Panc1 (cell line): ENCODE measurements around the gene SLC9B1. TPM values are rescaled to one million over a fixed set of nuclear protein-coding genes. Genes with fewer than 3 reads are reported as not detected.

Experiments
- ATAC-seq: fragments of 200-7000 bp; cut with Tn5 transposase; 2 replicates; pipeline ENCODE4 v1.9.1; 2020; ENCODE audit warnings: mild to moderate bottlenecking, moderate library complexity
- BruUV-seq: library from RNA; stranded (reverse); fragments of 400-500 nt; replicated peaks from 2 replicates; lab custom pipeline; 2021; lab: Mats Ljungman, UMichigan
- CTCF ChIA-PET: fragments of 300-600 bp; sonication (Branson Sonifier 250); formaldehyde crosslinking; loops from one replicate; lab custom pipeline; 2022; ENCODE audit warnings: antibody characterized with exemption; lab: Charles Lee
- POLR2A ChIA-PET: fragments of 300-600 bp; sonication (Branson Sonifier 250); formaldehyde crosslinking; loops from one replicate; lab custom pipeline; 2022; ENCODE audit warnings: antibody characterized with exemption; lab: Charles Lee
- DNase-seq: peaks from one replicate; pipeline ENCODE4 v3.0.0-alpha.2; 2010; ENCODE audit warnings: low read depth, low spot score
- H3K27ac ChIP-seq: 2 replicates; pipeline ENCODE4 v1.5.1; 2011; ENCODE audit warnings: mild to moderate bottlenecking, low read length, inconsistent platforms
- H3K27me3 ChIP-seq: fragments of 200-500 bp; sonication (Bioruptor generic); 2 replicates; pipeline ENCODE4 v1.6.0; 2014; ENCODE audit warnings: low read length, inconsistent platforms; ENCODE audit not compliant: control insufficient read depth, insufficient read depth
- H3K36me3 ChIP-seq: fragments of 200-500 bp; sonication (Bioruptor generic); 2 replicates; pipeline ENCODE4 v1.5.1; 2014; ENCODE audit warnings: inconsistent platforms, mild to moderate bottlenecking, low read length, moderate library complexity; ENCODE audit not compliant: control insufficient read depth, insufficient read depth
- H3K4me1 ChIP-seq: 2 replicates; pipeline ENCODE4 v1.5.1; 2011; ENCODE audit warnings: inconsistent platforms, mild to moderate bottlenecking, low read length, moderate library complexity; ENCODE audit not compliant: control insufficient read depth, insufficient read depth
- H3K4me3 ChIP-seq, 2 experiments: 2 replicates each; pipeline ENCODE4 v1.5.1; 2011 to 2012; ENCODE audit warnings: low read depth in 2 of 2, low read length in 2 of 2, mild to moderate bottlenecking in 2 of 2, inconsistent platforms in 1 of 2, moderate library complexity in 1 of 2
- H3K9me3 ChIP-seq: fragments of 200-500 bp; sonication (Bioruptor generic); 2 replicates; pipeline ENCODE4 v1.5.1; 2014; ENCODE audit warnings: low read depth, mild to moderate bottlenecking, inconsistent platforms, low read length, moderate library complexity; ENCODE audit not compliant: control insufficient read depth, insufficient read depth
- CTCF ChIP-seq: fragments of 450-650 bp; IDR thresholded peaks from 2 replicates; pipeline ENCODE4 v1.5.1; 2017; ENCODE audit warnings: mild to moderate bottlenecking
- POLR2AphosphoS5 ChIP-seq: IDR thresholded peaks from 2 replicates; pipeline ENCODE4 v1.6.1; 2012; ENCODE audit warnings: mild to moderate bottlenecking, low read depth, low read length, moderate library complexity
- REST ChIP-seq, 2 experiments: IDR thresholded peaks; 2 replicates each; pipeline ENCODE4 v1.6.1; 2011 to 2012; ENCODE audit warnings: low read depth in 2 of 2, control low read depth in 1 of 2, low read length in 1 of 2, mild to moderate bottlenecking in 1 of 2, moderate library complexity in 1 of 2; ENCODE audit not compliant: insufficient read depth in 1 of 2
- SIN3A ChIP-seq: IDR thresholded peaks from 2 replicates; pipeline ENCODE4 v1.6.1; 2012; ENCODE audit warnings: low read depth, mild to moderate bottlenecking, low read length, moderate library complexity, borderline replicate concordance; ENCODE audit not compliant: insufficient read depth
- TCF7L2 ChIP-seq: IDR thresholded peaks from 2 replicates; pipeline ENCODE4 v1.6.1; 2011; ENCODE audit warnings: mild to moderate bottlenecking, low read depth, low read length, inconsistent platforms
- in situ Hi-C: cut with HindIII; loops from 2 replicates; pipeline ENCODE4 v1.10.0; 2016; ENCODE audit warnings: low sequenced_read_pairs, low pct_unique_long_range_greater_than_20kb
- intact Hi-C: fragments of 100-400 bp; cut with micrococcal nuclease; formaldehyde crosslinking; loops from one replicate; pipeline ENCODE4 v1.10.0; 2022; ENCODE audit not compliant: unreplicated experiment
- total RNA-seq: library from RNA; stranded (reverse); gene quantifications from one replicate; pipeline ENCODE4 v1.2.1, GENCODE V29; 2021; ENCODE audit not compliant: unreplicated experiment

Gene SLC9B1
- total RNA-seq, 1 experiment from 2014 or later: 0.41 TPM

- no peak for TF ChIP-seq POLR2AphosphoS5
- TF ChIP-seq SIN3A: no peak
- TF ChIP-seq TCF7L2: no peak
- TF ChIP-seq REST (IDR thresholded peaks at IDR 0.05; ENCODE audit: insufficient read depth in 1 of 2, low read depth in 2 of 2, low read length in 1 of 2): no peak
- TF ChIP-seq CTCF: no peak
- no peak for DNase-seq
- ATAC-seq: no peak
- Histone ChIP-seq H3K36me3 (no peaks in the 10 kb centered on the region; the same call in 1 of the 2 replicates), H3K9me3 (peaks cover 6% of the 10 kb centered on the region; the same call in 1 of the 2 replicates), H3K27ac (no peak overlapping the region), H3K4me3 (no peak overlapping the region), H3K27me3 (no peaks in the 10 kb centered on the region), H3K4me1 (peaks cover 4% of the 10 kb centered on the region; the same call in 1 of the 2 replicates)
- ChIA-PET CTCF (no interaction called here), POLR2A (no interaction called here)
- intact Hi-C loops (no loop called here), in situ Hi-C loops (no loop called here)
- no TSS peak for BruUV-seq
Observed at GRCh38 chr4:102862016-102862415, 157.5 kb downstream of the SLC9B1 start.

- Histone ChIP-seq H3K4me3 (no peak overlapping the region), H3K36me3 (no peaks in the 10 kb centered on the region; the same call in 1 of the 2 replicates), H3K4me1 (no peaks in the 10 kb centered on the region), H3K27me3 (no peaks in the 10 kb centered on the region), H3K9me3 (peaks cover 6% of the 10 kb centered on the region; the same call in 1 of the 2 replicates), H3K27ac (no peak overlapping the region)
- in situ Hi-C loops (no loop called here), intact Hi-C loops (no loop called here)
- BruUV-seq: no TSS peak
- ChIA-PET CTCF (no interaction called here), POLR2A (no interaction called here)
- ATAC-seq: no peak
- no peak for TF ChIP-seq CTCF
- no peak for TF ChIP-seq REST (IDR thresholded peaks at IDR 0.05; ENCODE audit: insufficient read depth in 1 of 2, low read depth in 2 of 2, low read length in 1 of 2)
- no peak for TF ChIP-seq SIN3A
- TF ChIP-seq POLR2AphosphoS5: no peak
- no peak for TF ChIP-seq TCF7L2
- DNase-seq: no peak
Observed at GRCh38 chr4:102860611-102861324, 158.7 kb downstream of the SLC9B1 start.
